OCI-LY7 (cell line): ENCODE measurements around the gene COL23A1.

ENCODE experiments used
- CTCF ChIP-seq: fragments of 200-600 bp; sonication (generic); conservative IDR thresholded peaks from 2 replicates; pipeline ENCODE4 v1.5.1; 2014; ENCODE audit warnings: mild to moderate bottlenecking, antibody characterized with exemption, low read length, moderate library complexity, mixed read lengths
- EZH2phosphoT487 ChIP-seq: fragments of 200-600 bp; sonication (generic); IDR thresholded peaks from 2 replicates; pipeline ENCODE4 v1.6.1; 2018; ENCODE audit warnings: low read depth, borderline replicate concordance, mild to moderate bottlenecking, mixed run types, antibody characterized with exemption, low read length, moderate library complexity, mixed read lengths

GRCh38 chr5:178272591-178272990, 317.6 kb downstream of the COL23A1 start:
- no peak for TF ChIP-seq CTCF
- no peak for TF ChIP-seq EZH2phosphoT487
